Vagina (tissue), 2 donors: ENCODE measurements around the gene REN. TPM values are rescaled to one million over a fixed set of nuclear protein-coding genes. Genes with fewer than 3 reads are reported as not detected.

ENCODE experiments used
- DNase-seq, 2 donors: peaks; one replicate each; pipeline ENCODE4 v3.0.0-alpha.2; 2017; ENCODE audit errors: extremely low spot score in 2 of 2
- H3K27ac ChIP-seq: fragments of 200-600 bp; sonication (generic); one replicate; pipeline ENCODE4 v1.5.1; 2019
- H3K27me3 ChIP-seq: fragments of 200-600 bp; sonication (generic); one replicate; pipeline ENCODE4 v1.5.1; 2019
- H3K36me3 ChIP-seq, 2 donors: fragments of 200-600 bp; sonication (generic); one replicate each; pipeline ENCODE4 v1.5.1; 2017 to 2019
- H3K4me1 ChIP-seq: fragments of 200-600 bp; sonication (generic); one replicate; pipeline ENCODE4 v1.5.1; 2019
- H3K4me3 ChIP-seq, 2 donors: fragments of 200-600 bp; sonication (generic); 1 replicate in 1 of 2; 2 replicates in 1 of 2; pipeline ENCODE4 v1.5.1; 2016 to 2019
- H3K9me3 ChIP-seq: fragments of 200-600 bp; sonication (generic); one replicate; pipeline ENCODE4 v1.5.1; 2019
- CTCF ChIP-seq, 3 experiments: fragments of 450-650 bp in 2 of 3; fragments of 200-600 bp in 1 of 3; sonication (generic) in 1 of 3; IDR thresholded peaks; one replicate each; pipeline ENCODE4 v1.5.1; 2017 to 2019; ENCODE audit warnings: antibody characterized with exemption in 3 of 3, mild to moderate bottlenecking in 2 of 3, moderate library complexity in 2 of 3
- POLR2A ChIP-seq, 2 donors: fragments of 450-650 bp; IDR thresholded peaks; one replicate each; pipeline ENCODE4 v1.6.1; 2017; ENCODE audit warnings: antibody characterized with exemption in 2 of 2, mild to moderate bottlenecking in 2 of 2, moderate library complexity in 2 of 2
- POLR2AphosphoS5 ChIP-seq, 2 donors: sonication (generic); formaldehyde crosslinking; IDR thresholded peaks; one replicate each; pipeline ENCODE4 v1.9.0; 2017; ENCODE audit warnings: antibody characterized with exemption in 2 of 2, mild to moderate bottlenecking in 2 of 2, low read depth in 1 of 2; ENCODE audit not compliant: insufficient read depth in 1 of 2
- intact Hi-C: fragments of 100-400 bp; cut with DNase I; formaldehyde crosslinking; loops from one replicate; pipeline ENCODE4 v1.15.1; 2023
- total RNA-seq: library from RNA; depleted of rRNA; stranded (reverse); fragments of >200 nt; gene quantifications from one replicate; pipeline ENCODE4 v1.2.3, GENCODE V29; 2016

The REN gene
- total RNA-seq, 1 donor from 2014 or later = not detected

GRCh38 chr1:204197068-204197467 is 30.9 kb upstream of the REN start:
- Histone ChIP-seq H3K4me3 (no peak overlapping the region), H3K27ac (no peak overlapping the region), H3K36me3 (no peaks in the 10 kb centered on the region), H3K9me3 (no peaks in the 10 kb centered on the region), H3K4me1 (no peaks in the 10 kb centered on the region), H3K27me3 (no peaks in the 10 kb centered on the region)
- DNase-seq = no peak
- no peak for TF ChIP-seq POLR2AphosphoS5 (IDR thresholded peaks at IDR 0.05; ENCODE audit: insufficient read depth in 1 of 2, low read depth in 1 of 2)
- TF ChIP-seq CTCF (IDR thresholded peaks at IDR 0.05) = no peak
- TF ChIP-seq POLR2A (IDR thresholded peaks at IDR 0.05) = no peak
- intact Hi-C loops = no loop called here

DNA sequence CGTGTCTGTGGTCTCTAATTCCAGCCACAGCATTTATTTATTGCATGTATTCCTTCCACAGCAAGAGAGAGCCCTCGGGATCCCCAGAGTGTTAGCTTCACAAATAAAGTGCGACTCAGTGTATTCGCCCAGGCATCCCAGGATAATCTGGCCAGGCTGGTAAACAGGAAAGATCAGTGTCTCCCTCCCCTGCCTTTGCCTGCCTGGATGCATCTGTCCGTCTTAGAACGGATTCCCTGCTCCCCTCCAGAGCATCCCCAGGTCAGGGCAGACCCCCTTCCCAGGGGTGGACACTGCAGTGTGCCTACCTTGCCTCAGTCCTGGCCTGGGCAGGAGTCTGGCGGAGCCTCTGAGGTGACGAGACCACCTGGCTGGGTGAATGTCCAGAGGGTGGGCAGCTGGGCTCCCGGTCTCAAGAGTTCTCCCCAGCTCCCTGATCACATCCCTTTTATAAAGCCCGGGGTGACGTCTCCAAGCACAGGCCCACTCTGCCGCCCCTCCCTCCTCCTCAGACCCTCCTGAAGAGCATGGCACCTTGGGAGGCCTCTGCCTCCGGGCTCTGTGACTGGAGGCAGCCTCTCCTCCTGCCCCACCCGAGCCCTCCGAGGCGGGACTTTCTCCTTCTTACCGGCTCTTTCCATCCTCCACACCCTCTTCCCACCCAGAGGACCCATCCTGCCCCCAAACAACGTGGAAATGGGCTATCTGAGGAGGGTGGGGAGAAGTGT is 30.1 kb upstream of the REN start, which contains the start of gene KISS1:
KISS1 (minus strand) TSS at position 424 of the 728 bp plus-strand sequence. CDS start 3,615 bp downstream, outside the sequence.
- intact Hi-C loops = no loop called here
- DNase-seq = no peak
- TF ChIP-seq POLR2A (IDR thresholded peaks at IDR 0.05) = no peak
- TF ChIP-seq POLR2AphosphoS5 (IDR thresholded peaks at IDR 0.05; ENCODE audit: insufficient read depth in 1 of 2, low read depth in 1 of 2) = no peak
- TF ChIP-seq CTCF (IDR thresholded peaks at IDR 0.05) = no peak
- no peaks in the 10 kb centered on the region for H3K36me3 ChIP-seq
- no peaks in the 10 kb centered on the region for H3K9me3 ChIP-seq
- H3K4me3 ChIP-seq = no peak within 1 kb of the TSS
- H3K4me1 ChIP-seq = no peaks in the 10 kb centered on the region
- no peaks in the 10 kb centered on the region for H3K27me3 ChIP-seq
- H3K27ac ChIP-seq = no peak within 1 kb of the TSS

GRCh38 chr1:204194771-204195170 is 28.6 kb upstream of the REN start:
- peaks cover 13% of the 10 kb centered on the region for H3K4me1 ChIP-seq
- intact Hi-C loops = no loop called here
- H3K36me3 ChIP-seq = no peaks in the 10 kb centered on the region
- H3K27me3 ChIP-seq = no peaks in the 10 kb centered on the region
- no peak for DNase-seq
- no peak overlapping the region for H3K27ac ChIP-seq
- TF ChIP-seq POLR2AphosphoS5 (IDR thresholded peaks at IDR 0.05; ENCODE audit: insufficient read depth in 1 of 2, low read depth in 1 of 2) (no peak), CTCF (IDR thresholded peaks at IDR 0.05) (no peak), POLR2A (IDR thresholded peaks at IDR 0.05) (no peak)
- no peak overlapping the region for H3K4me3 ChIP-seq
- no peaks in the 10 kb centered on the region for H3K9me3 ChIP-seq

DNA sequence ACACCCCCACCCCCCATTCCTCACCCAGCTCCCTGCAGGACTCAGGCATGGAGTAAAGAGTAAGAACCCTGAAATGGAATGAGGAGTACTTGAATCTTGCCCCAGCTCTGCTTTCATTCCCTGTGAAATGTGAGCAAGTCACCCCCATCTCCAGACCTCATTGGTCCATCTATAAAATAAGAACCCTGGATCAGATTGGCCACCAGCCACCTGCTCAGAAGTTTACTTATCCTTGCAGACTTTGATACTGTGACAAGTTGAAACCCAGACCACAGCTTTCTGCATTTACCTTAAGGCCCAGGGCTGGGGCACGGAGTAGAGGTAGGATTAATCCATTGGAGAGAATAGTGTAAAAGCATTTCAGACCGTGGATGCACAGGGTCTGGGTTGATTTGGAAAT is 27.9 kb upstream of the REN start:
- Histone ChIP-seq H3K27me3 (no peaks in the 10 kb centered on the region), H3K4me1 (peaks cover 19% of the 10 kb centered on the region)

GRCh38 chr1:204192589-204193352 is 26.6 kb upstream of the REN start:
- H3K27me3 ChIP-seq = no peaks in the 10 kb centered on the region
- no peak overlapping the region for H3K4me3 ChIP-seq
- peaks cover 19% of the 10 kb centered on the region for H3K4me1 ChIP-seq
- no peak overlapping the region for H3K27ac ChIP-seq
- DNase-seq = no peak
- H3K36me3 ChIP-seq = no peaks in the 10 kb centered on the region
- TF ChIP-seq POLR2A (IDR thresholded peaks at IDR 0.05) (no peak), CTCF (IDR thresholded peaks at IDR 0.05) (no peak), POLR2AphosphoS5 (IDR thresholded peaks at IDR 0.05; ENCODE audit: insufficient read depth in 1 of 2, low read depth in 1 of 2) (no peak)
- no peaks in the 10 kb centered on the region for H3K9me3 ChIP-seq
- intact Hi-C loops = no loop called here

More for the DNA sequence above, 27.9 kb upstream of the REN start:
- no peak overlapping the region for H3K27ac ChIP-seq
- DNase-seq = no peak
- intact Hi-C loops = no loop called here
- H3K4me3 ChIP-seq = no peak overlapping the region
- TF ChIP-seq POLR2AphosphoS5 (IDR thresholded peaks at IDR 0.05; ENCODE audit: insufficient read depth in 1 of 2, low read depth in 1 of 2) = no peak
- no peaks in the 10 kb centered on the region for H3K9me3 ChIP-seq
- no peaks in the 10 kb centered on the region for H3K36me3 ChIP-seq
